DMS153 treated with DMSO at 0.1 percent for 48 hours (cell line): Measurements from ENCODE around the gene CCDC3.
"Not testable (repeated sequence)": the region's sequence is repeated elsewhere in the genome, so short reads cannot be mapped to it uniquely, and the experiment has no call there.

Experiments used
- DNase-seq: peaks from one replicate; lab custom pipeline; 2025; ENCODE audit not compliant: unreplicated experiment; lab: John Stamatoyannopoulos, UW

Gene CCDC3

DNA sequence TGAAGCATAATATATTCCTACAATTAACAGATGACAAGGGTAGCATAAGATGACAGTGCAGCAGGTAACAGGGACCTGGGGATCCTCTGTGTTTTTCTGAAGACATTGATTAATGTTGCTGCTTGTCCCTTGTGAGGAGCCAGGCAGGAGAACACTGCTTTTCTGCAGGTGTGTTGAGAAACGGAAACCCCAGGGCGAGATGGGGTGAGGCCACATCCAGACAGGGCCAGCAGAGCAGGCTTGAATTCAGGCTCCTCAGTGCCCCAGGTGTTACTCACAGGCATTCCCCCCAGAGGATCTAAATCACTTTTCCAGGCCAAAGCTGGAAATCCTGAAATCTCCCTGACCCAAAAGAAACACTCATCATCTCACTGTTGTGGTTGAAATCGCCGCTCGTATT, 105.3 kb downstream of the CCDC3 start:
- DNase-seq = no peak

DNA sequence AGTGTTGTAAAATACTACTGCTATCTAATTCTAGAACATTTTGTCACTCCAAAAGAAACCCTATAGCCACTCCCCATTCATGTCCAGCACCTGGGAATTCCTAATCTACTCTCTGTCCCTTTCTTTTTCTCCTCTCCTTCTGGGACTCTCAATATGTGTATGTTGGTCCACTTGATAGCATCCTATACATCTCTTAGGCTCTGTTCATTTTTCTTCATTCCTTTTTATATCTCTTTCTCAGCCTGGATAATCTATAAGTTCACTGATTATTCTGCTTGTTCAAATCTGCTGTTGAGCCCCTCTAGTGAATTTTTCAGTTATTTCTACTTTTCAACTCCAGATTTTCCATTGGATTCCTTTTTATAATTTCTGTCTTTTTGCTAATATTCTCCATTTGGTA, 108.6 kb downstream of the CCDC3 start:
- DNase-seq = no peak

DNA sequence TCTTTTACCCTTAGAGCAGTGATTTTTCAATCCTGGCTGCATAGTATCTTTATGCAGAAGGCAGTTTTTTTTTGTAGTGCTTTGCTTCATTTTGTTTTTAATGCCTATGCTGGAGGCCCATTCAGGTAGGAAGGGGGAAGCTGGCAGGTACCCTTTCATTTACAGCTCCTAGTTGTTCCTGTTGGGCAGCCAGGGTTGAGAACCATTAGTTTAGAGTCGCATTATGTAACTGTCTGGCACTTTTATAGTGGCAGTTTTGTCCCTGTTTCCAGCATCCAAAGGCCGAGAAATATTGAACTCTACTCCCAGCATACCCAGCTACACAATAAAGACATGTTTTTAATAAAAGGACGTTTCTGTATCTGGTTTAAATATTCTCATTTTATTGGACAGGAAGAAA, 110.6 kb downstream of the CCDC3 start:
- no peak for DNase-seq

DNA sequence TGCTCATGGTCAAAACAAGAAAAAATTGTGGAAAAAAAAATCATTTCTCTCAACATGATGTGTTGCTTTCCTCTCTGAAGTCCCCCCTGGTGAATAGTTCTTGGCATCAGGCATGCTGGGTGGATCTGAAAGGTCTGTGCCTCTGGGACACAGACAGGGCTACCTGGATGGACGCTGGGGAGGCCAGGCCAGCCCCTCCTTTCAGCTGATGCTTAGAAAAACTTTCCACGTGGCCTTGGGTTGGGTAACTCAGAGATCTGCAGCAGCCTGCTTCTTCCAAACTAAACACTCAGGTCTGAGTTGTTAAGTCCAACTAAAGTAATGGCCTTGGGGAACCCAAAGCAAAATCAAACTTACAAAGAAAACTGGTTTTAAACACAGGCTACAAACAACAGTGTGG, 113.0 kb downstream of the CCDC3 start:
- no peak for DNase-seq

DNA sequence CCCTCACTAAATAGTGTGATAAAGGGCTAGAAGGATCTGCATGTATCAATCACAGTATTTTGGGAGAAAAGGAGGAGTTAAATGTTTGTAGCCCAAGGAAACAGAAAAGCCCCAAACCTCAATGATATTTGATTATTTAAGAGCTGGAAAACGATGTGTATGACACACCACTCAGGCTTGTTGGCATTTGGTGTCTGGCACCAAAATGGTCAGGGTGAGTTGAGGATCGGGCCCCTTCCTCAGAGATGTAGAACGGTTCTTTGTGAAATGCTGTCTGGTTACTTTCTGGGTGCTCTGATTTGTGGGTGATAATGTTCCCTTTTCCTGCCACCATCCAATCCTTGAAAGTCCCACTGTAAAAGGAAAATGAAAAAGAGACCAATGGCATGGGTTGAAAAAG, 113.7 kb downstream of the CCDC3 start:
- DNase-seq = no peak

DNA sequence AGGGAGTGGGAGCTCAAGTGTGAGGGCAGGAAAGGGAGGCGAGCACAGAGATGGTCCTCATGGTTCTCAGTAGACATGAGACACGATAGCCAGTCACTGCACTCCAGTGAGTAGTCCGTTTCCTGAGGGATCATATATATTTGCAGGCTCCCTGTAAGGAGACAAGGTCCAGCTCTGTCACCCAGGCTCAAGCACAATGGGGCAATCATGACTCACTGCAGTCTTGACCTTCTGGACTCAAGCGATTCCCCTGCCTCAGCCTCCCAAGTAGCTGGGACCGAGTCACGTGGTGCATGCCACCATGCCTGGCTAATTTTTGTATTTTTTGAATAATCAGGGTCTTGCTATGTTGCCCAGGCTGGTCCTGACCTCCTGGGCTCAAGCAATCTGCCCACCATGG, 116.7 kb downstream of the CCDC3 start:
- DNase-seq = no peak

DNA sequence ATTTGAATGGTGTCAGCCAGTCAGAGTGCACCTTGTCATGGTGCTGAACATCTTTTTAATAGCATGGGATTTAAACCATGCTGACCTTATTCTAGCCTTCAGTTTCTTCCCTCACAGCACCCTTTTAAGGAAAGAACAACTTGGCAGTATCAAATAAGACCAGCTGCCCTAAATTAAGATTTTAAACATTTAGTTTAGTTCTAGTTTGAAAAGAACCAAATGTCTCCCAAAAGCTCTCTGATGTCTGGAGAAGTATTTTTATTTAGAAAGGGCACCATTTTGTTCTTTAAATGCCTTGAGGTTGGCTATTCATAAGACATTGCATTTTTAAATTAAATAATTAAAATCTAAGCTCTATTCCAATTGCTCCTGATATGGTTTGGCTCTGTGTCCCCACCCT, 121.1 kb downstream of the CCDC3 start:
- no peak for DNase-seq

DNA sequence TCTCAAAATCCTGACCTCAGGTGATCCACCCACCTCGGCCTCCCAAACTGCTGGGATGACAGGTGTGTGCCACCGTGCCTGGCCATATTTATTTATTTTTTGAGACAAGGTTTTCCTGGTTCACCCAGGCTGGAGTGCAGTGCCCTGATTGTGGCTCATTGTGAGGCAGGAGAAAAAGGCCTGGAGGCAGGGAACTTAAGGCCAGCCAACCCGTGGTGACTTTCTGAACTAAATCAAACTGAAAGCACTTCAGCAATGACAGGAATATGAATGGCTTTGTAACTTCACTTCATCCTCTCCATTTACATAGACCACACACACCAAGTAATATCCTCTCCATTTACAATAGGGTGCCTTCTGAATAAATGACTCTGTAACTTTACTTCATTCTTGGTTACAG, 124.4 kb downstream of the CCDC3 start:
- no peak for DNase-seq

DNA sequence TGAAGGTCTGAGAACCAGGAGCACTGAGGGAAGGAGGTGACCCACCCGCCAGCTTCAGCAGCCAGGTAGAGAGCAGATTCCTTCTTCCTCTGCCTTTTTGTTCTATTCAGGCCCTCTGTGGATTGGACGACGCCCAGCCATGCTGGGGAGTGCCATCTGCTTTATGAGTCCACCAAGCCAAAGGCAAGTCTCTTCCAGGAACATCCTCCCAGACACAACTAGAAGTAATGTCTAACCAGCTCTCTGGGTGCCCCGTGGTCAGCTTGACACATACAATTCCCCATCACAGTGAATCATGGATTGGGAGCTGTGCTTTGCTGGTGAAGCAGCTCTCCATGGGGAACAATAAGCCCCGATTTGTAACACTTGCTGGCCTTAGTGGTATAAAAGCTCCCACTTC, 125.2 kb downstream of the CCDC3 start:
- no peak for DNase-seq

DNA sequence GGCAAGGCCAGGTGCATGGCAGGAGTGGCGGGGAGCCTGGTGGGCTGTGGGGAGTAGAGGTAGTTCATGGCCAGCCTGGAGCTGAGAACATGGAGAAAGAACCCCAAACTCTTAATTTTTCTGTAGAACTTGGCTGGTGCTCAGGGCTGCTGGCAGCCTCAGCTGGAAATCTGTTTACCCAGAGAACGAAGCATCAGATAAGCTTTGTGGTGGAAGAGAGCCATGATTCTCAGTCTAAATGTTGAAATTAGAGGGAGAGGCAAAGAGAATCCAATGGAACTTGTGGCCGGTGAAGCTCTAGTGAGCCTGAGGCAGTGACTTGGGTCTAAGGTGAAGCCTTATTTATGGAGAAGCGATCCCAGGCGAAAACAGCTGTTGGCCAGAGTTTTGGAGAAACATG, 126.4 kb downstream of the CCDC3 start:
- no peak for DNase-seq

DNA sequence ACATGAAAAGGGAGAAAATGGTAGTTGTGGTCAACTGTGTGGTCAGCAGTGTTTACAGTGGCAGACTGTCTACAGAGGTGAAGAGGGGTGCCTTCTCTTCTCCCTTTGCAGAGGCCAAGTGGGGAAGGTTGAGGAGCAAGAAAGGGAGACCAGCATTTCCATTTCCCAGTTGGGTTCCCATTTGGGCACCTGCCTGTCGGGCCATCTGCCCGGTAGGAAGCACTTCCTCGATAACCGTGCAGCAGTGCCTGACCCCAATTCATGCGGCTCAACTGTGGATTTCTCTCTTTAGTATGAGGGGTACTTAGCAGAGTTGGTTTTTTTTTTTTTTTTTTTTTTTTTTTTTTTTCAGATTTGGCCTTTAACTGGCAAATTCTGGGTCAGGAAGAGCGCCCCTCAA, 127.0 kb downstream of the CCDC3 start:
- no peak for DNase-seq

DNA sequence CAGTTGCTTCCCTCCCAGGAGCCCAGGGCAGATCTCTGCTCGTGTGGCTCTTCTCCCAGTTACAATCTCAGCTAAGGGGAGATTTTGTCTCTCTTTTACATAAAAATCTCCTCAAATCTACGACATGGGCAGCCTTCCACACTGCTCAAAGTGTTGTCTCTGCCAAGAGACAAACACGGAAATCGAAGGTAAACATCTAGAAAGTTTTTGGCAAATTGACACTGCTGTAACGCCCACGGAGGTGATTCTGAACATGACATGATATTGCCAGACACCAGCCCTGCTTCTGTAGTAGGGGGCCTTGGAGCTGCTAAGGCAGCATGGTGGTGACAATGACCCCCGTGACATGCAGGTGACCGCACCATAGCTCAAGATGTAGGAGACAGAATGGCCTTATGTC, 128.3 kb downstream of the CCDC3 start:
- no peak for DNase-seq

DNA sequence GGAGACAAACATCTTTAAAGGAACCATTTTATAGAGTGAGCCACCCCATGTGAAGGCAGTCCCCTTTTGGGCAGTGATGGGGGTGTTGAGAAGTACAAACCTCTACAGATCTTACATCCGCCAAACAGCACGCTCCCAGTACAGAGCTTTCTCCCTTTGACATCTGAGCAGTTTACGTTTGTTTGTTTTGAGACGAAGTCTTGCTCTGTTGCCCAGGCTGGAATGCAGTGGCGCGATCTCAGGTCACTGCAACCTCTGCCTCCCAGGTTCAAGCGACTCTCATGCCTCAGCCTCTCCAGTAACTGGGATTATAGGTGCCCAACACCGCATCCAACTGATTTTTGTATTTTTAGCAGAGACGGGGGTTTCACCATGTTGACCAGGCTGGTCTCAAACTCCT, 128.9 kb downstream of the CCDC3 start:
- no peak for DNase-seq

DNA sequence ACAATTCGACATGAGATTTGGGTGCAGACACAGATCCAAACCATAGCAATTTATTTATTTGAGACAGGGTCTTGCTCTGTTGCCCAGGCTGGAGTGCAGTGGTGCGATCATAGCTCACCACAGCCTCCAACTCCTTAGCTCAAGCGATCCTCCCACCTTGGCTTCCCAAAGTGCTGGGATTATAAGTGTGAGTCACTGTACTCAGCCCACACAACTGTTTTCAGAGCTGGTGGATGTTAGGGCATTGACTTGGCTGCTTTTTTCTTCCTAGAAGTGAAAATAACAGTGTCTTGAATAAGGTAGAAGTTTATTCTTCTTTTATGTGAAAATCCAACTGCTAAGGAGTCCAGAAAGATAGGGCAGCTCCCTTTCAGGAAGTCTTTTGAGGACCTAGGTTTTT, 132.1 kb downstream of the CCDC3 start:
- no peak for DNase-seq

DNA sequence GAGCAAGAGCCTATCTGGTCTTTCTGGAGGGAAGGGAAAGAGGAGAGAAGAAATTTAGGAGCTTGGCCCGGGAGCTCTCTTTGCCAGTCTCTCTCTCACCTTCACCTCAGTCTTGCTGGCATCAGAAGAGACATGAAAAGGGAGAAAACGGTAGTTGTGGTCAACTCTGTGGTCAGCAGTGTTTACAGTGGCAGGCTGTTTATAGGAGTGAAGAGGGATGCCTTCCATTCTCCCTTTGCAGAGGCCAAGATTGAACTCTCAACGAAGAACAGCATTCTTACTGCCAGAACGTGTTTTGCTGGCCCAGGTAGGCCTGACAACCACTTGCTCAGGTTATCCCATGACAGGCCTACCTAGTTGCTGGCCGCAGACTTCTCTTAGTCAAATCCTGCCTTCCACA, 133.3 kb downstream of the CCDC3 start:
- DNase-seq = no peak

DNA sequence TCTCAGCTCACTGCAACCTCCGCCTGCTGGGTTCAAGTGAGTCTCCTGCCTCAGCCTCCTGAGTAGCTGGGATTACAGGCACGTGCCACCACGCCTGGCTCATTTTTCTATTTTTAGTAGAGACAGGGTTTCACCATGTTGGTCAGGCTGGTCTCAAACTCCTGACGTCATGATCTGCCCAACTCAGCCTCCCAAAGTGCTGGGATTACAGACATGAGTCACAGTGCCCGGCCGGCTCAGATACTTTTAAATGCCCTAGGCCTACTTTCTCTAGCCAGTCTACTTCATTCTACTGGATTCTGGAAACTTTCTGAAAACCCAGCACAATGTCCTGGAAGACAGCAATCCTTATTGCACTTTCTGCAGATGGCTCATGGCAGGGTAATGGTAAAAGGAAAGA, 136.0 kb downstream of the CCDC3 start:
- not testable (repeated sequence) for DNase-seq

DNA sequence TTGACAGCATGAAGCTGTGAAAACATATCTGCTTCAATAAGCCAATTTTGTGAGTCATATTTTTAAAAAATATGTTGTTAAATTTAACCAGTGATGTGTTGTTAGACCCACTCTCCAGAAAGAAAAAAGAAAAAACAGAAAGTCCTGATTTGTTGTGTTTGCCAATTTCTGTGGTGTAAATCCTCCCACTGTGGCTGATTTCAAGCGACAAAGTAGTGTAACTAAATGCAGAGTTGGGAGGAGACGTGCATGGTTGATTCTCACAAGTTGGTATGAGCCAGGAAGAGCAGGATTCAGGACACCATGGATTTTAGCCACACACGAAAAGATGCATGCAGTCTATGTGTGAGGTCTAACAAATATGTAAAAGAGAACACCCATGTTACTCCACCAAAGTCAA, 139.1 kb downstream of the CCDC3 start:
- DNase-seq = no peak

DNA sequence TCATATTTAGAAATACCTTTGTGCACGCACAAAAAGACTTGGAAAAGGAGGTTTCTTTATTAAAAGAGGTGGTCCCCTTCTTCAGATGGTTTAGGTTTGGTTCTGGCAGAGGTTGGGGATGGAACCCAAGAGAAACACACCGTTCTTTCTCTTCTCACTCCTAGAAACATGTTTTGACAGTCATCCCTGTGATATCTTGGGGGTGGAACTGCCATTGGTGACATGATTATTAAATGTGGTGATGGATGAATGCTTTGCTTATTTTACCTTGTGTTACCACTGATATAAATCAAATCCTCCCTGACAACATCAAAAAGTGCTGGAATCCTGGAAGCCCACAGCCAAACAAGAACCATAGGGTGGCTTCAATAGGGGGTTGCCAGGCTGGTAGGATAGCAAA, 146.5 kb downstream of the CCDC3 start:
- DNase-seq = no peak

DNA sequence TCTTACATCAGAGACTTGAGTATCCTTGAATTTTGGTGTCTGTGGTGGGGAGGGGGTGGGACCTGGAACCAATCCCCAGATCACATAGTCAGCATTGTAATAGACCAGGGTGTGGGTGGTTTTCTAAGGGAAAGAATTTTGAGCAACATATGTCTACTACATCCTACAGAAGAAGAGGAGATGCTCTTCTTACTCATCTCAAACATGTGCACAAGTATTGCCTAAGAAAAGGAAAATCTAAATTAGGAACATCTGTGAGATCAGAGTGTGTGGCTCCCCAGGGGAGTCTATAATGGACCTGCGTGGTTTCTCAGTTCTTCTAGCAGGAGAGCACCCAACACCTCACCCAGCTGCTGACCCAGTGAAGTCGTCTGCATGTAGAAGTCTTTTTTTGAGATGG, 148.8 kb downstream of the CCDC3 start:
- no peak for DNase-seq

DNA sequence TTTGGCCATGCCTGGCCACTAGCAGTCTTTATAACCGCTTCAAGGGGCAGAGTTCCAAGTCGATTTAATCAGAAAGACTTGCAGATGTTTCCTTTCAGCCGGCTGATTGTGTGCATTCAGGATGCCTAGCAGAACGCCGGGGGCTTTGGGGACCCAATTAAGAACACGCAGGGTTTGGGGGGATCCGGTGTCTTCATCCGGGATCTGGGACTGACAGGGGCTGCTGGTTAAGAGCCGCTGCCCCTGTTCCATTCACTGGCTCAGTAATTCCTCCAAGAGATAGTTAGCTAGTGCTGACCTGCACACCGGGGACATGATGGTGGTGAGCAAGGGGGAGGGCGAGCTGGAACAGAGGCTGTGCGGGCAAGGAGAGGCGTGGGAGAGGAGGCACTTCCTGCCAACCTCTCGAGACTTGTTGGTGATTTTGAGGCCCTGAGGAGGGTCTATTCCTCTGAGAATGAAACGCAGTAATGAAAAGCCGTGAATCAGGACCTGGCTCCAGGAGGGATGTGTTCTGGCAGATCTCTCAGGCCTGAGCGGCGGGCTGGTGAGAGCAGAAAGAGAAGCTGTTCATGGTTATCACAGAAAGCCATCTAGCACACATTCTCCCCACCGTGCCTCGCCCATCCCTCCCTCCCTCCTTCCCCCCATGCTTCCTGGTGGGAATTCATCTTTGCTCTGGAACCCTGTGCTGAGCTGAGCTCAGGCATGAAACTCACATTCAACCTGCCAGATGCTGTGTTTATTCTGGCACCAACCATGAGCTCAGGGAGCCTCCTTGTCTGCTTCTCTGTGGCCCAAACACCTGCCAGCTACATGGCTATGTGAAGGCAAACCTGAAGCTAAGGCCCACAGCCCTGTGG, 152.0 kb downstream of the CCDC3 start:
- DNase-seq = peak; percentile 32

DNA sequence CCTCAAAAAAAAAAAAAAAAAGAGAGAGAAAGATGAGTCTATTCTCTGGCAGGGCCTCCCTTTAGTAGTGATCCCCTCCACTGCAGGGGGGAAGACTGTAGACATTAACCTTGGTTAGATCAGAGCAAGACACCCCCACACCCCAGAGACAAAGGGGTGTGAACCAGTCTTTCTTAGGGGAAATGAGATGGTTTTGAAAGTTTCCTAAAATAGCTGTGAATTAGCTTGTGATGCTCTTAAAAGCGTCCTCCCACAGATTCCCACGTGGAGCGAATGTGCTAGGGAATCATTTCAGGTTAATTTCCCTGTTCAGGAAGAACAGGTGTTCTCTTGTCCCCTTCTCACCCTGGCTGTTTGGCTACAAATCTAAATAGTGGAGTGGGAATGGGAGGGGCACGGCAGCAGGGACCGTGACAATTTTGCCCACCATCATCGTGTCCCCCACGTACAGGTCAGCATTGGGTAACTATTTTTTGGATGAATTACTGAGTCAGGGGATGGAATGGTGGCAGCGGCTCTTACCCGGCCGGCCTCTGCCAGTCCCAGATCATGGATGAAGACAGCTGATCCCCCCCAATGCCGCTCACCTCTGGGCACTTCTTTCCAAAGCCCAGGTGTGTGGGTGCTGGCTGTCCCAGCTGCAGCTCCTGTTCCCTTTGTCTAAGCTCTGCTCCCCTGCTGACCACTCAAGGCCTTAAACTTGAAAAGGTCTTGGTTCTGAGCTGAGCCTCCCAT, 152.9 kb downstream of the CCDC3 start:
- DNase-seq = no peak

DNA sequence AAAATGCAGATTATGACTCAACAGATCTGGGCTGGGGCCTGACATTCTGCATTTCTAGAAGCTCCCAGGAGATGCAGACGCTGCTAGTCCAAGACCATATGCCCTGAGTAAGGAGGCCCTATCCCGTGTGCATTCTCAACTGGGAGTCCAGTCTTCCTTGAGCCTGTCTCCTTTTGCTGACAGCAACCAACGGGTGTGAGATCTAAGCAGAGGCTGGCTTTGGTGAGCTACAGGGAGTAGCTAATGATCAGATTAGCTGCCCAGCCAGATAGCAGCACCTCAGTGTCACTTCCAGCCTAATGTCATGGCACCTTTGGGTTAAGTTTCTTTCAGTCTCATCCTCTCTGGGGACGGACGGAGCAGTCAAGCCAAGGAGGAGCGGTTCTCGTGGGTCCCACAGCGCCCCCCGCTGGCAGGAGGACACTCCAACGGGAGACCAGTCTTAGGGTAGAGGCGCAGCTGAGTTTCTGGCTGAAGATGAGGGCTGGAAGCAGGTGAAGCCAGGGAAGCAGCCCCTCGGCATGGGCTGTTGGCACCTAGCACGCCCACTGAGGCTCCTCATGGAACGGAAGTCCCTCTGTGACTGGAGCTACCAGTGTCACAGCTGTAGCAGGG, 154.0 kb downstream of the CCDC3 start:
- no peak for DNase-seq
